Stimulated activated CD4-positive, alpha-beta T cell treated with anti-CD3 and anti-CD28 coated beads, TNF-alpha, amount 100 ng/mL, for 4 hours (primary cell): Measurements from ENCODE around the gene LSP1.

ENCODE experiments used
- DNase-seq, 3 experiments: peaks; one replicate each; pipeline ENCODE4 v3.0.0-alpha.2; 2020; ENCODE audit warnings: low read depth in 3 of 3

The LSP1 gene

GRCh38 chr11:1836011-1836945 lies 16.6 kb upstream of the LSP1 start:
- DNase-seq, result no peak

- peak; percentile 61 to 68 (median 63) for DNase-seq
Measured at GRCh38 chr11:1837171-1838076, 15.5 kb upstream of the LSP1 start.

GRCh38 chr11:1838077-1838425 lies 14.8 kb upstream of the LSP1 start:
- no peak for DNase-seq

- DNase-seq, result no peak
Measured at GRCh38 chr11:1838426-1839144, 14.3 kb upstream of the LSP1 start, which contains the start of gene TNNI2. TSS of gene TNNI2 (plus strand) at chr11:1838981. CDS start at chr11:1839697, 716 bp downstream.

GRCh38 chr11:1839204-1839923 lies 13.5 kb upstream of the LSP1 start:
- DNase-seq, result no peak

- no peak for DNase-seq
Measured at GRCh38 chr11:1839924-1840779, 12.7 kb upstream of the LSP1 start.

- DNase-seq, result no peak
Measured at GRCh38 chr11:1840780-1841480, 12.0 kb upstream of the LSP1 start.

GRCh38 chr11:1841511-1842148 lies 11.3 kb upstream of the LSP1 start:
- no peak for DNase-seq

- no peak for DNase-seq
Measured at GRCh38 chr11:1842149-1843097, 10.5 kb upstream of the LSP1 start.

GRCh38 chr11:1843098-1843473 lies 9.8 kb upstream of the LSP1 start:
- DNase-seq, result no peak

- no peak for DNase-seq
Measured at GRCh38 chr11:1843796-1844195, 9.1 kb upstream of the LSP1 start.

- peak in 1 of 3 experiments; percentile 13 for DNase-seq
Measured at GRCh38 chr11:1844221-1845094, 8.4 kb upstream of the LSP1 start.

- DNase-seq, result no peak
Measured at GRCh38 chr11:1845095-1845429, 7.8 kb upstream of the LSP1 start.

GRCh38 chr11:1845561-1846452 lies 7.1 kb upstream of the LSP1 start:
- no peak for DNase-seq

- no peak for DNase-seq
Measured at GRCh38 chr11:1846453-1846932, 6.4 kb upstream of the LSP1 start.
